Measurements from ENCODE around the gene PRDM4.

DNA sequence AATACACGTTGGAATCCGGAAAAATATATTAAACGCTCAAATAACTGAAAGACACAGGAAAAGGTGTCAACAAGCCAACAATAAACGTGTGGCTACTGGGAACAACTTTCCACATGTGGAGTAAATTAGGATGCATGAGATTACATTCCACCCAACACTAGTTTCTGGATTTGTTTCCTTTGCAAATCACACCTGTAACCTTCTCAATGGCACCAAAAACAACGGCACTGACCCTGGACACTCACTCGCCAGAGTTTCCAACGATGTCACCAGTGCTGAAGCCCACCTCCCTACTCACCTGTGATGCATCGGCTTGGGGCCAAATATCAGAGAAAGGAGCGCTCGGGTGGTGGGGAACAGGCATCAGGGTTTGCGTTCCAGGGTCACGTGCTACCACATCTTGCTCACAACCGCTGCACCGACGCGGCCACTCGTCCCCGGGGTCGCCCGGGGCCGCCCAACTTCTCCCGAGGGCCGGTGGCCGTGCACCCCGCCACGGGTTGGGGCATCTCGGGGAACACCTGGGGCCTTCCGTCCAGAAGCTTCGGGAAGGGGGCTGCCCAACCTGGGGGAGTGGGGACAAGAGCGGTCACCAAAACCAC, 629 bp downstream of the PRDM4 start:
- TF ChIP-seq EZH2phosphoT487 (IDR thresholded peaks at IDR 0.05; ENCODE audit: insufficient read depth, low read depth), result no peak
- no peak for TF ChIP-seq EZH2 (IDR thresholded peaks at IDR 0.05; ENCODE audit: insufficient read depth, poor library complexity, severe bottlenecking)
